Activated CD8-positive, alpha-beta memory T cell treated with anti-CD3 and anti-CD28 coated beads, Interleukin-2, amount 50 U/mL, for 24 hours (primary cell): ENCODE results near the gene KLHL29.

Source experiments
- DNase-seq: peaks from one replicate; pipeline ENCODE4 v3.0.0-alpha.2; 2020; ENCODE audit errors: extremely low read depth

The KLHL29 gene

DNA sequence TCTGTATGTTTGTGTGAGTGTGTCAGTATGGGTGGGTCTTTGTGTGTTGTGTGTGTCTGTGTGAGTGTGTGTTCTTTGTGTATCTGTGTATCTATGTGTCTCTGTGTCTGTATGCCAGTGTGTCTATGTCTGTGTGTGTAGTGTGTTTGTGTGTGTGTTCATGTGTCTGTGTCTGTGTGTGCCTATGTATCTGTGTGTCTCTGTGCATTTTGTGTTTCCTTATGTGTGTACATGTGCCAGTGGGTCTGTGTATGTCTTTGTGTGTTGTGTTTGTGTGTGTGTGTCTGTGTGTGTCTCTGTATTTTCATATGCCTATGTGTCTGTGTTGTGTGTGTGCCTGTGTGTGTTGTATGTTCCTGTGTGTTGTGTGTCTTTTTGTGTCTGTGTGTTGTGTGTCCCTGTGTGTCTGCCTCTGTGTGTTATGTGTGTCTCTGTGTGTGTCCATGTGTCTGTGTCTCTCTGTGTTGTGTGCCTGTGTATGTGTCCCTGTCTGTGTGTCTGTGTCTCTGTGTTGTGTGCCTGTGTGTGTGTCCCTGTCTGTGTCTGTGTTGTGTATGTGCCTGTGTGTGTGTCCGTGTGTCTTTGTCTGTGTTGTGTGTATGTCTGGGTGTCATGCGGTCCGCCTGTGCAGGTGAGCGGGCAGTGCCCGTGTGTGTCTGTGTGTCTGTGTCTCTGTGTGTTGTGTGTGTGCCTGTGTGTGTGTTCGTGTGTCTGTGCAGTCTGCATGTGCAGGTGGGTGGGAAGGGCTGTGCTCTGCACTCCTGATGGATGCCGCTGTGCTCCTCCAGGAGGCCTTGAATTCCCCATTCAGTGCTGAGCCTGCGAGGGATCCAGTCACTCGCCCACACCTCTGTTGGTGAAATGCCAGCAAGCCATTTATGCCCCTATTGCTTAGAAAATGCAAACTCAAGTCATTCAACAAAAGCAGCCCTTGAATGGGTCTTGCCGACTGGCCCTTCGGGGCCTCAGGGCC, 37.4 kb downstream of the KLHL29 start:
- no peak for DNase-seq

DNA sequence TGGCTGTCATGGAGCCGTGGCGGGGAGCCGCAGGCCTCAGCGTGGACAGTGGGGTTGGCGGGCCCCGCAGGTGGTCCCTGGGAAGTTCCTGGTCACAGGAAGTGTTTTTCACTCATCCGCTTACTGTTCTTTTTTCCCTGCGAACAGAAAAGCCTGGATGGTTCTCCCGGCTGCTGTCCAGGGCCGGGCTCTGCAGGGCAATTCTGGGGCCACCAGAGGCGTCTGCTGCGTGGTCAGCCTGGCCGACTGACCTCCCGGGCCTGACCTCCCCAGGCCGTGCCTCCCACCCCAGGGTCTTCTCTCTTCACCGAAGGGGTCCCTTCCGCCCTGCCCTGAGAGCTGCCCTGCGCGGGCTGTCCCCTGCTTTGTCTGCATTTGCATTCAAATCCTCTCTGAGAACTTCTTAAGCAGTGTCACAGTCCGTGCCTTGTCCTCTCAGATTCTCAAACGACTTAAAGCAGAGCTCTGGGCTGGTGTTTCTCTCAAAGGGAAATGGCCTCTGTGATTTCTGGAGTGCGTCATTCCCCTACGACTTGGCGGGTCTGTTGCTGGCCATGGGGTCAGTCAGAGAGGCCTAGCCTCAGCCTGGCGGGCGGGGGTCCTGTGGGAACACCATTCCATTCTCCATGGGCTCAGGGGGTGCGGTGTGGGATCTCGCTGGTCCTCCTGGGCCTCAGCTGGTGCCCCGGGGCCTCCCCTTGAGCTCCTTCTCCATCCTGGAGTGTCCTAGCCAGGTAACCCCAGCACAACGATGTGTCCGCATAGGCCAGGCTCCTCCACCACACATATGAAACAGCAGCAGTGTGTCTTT, 38.3 kb downstream of the KLHL29 start:
- DNase-seq: no peak

DNA sequence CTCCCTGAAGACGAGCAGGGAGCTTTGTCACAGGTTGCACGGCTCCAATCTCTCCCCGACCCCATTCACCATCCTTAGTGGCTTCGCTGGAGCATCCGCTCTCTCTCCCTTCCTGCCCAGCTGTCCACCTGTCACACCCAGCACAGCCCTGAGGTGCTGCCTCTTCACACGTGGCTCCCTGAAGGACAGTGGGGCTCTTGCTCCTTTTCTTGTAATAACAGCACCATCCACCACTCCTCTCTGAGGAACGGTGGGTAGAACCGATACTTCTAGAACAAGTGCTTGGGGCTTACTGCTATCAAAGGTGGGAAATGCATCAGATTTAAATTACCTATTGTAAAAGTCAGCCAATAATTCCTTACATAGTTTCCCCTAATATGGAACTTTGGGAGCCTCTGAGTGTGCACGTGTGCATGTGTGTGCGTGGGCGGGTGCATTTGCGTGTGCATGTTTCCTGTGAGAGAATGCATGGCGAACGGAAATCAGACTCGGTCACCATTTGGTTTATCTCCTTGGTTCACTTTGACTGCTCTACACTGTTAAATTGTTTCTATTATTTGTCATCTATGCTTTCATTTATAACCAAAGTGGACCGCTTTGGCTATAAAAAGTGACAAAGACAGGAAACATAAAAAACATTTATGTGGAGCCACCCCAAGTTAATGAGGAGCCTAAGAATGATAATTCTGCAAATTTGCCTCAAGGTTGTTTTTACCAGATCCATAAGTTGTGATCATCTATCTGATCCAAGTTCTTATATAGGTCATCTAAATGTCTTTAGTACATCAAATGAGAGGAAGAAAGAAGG, 39.1 kb downstream of the KLHL29 start:
- DNase-seq: no peak

DNA sequence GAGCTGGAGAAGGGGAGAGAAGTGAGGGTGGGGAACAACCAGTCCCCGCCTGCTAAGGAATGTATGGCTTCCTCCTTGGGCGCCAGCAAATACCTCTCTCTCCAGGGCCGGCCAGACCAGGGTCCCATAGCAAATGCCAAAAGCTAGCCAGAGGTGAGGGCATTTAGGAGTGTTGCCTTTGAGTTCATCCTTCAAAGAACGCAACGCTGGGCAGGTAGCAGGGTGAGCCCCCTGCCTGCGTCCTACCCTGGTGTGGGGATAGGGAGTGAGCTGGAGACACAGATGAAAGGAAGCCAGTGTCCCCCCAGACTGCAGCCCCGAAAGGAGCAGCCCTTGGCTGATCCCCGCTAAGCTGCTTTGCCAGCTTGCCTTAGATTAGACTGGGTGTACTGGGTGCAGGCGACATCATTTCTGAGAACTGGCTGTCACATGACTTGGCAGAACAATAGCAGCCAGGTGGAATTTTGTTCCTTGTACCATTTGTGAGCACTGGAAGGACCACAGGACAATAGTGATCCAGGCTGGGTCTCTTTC, 40.4 kb downstream of the KLHL29 start:
- no peak for DNase-seq

DNA sequence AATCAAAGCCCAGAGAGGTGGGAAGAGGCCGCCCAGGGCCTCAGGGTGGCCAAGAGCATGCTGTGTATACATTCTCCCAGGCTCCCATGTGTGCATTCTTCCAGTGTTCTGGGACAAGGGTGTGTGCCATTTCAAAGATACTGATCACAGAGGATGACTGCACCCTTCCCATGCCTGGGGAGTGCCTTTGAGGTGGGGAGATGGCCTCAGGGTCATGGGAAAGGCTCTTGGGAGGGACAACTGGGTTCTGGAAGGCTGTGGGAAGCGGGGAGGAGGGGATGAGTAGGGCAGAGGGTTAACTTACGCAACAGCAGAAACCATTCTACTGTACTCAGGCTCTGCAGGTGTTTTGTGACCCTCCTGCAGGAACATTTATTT, 40.9 kb downstream of the KLHL29 start:
- no peak for DNase-seq

DNA sequence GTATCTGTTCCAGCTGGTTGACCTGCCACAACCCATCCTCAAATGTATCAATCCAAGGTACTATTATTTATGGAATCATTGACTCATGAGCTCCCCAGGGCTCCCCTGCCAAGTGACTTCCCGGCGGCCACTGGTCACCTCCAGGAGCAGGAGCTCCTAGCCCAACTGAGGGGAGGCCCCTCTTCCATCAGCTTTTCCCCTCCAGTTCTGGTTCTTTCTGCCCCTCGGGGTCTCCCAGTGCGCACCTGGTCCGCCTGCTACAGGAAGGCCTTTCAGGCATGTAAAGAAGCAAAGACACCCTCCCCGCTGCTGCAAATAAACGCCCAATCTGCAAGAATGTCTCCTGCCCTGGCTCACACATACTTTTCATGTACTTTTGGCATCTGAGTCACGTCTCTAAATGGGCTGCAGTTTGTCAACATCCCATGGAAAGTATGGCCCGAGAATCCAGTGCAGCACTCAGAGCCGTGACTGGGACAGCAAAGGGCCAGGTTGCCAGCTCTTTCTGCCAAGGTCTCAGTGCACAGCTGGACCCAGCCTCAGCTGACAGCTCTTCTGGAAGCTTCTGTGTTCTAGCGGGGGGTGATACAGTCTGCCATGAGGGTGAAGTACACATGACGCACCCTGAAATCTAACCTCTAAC, 41.4 kb downstream of the KLHL29 start:
- DNase-seq: no peak

DNA sequence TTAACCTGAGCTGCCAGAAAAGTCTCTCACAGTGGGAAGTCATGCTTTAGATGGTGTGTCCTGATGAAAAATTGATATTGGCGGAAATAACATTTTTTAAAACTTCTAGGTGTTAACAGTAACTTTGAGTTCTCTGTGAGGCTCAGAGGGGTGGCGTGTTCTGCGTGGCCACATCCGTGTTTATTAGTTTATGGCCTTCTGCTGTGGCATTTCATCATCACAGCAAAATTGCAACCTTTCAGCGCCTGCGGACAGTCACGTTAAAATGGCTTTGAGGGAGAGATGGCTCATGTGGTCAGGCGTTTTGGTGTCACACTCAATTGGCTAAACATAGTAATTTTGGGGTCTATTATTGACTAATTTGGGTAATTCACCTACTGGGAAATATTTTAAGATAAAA, 42.4 kb downstream of the KLHL29 start:
- DNase-seq: no peak

DNA sequence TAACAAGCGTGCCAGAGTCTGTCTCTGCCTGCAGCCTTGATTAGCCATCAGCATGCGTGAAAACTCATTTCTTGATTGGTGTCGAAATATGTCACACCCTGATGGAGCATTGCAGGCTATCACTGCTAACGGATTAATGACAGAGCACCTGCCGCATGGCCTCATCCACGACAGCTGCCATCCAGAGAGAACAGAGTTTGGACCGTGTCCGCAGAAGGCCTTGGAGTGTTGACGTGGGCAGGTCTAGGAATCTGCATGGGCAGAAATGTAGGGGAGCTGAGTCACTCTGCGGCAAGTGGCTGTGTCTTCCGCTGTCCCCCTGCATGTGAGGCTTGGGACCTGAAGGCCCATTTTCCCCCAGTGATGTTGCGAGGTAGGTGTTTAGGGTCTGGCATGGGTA, 43.0 kb downstream of the KLHL29 start:
- no peak for DNase-seq

DNA sequence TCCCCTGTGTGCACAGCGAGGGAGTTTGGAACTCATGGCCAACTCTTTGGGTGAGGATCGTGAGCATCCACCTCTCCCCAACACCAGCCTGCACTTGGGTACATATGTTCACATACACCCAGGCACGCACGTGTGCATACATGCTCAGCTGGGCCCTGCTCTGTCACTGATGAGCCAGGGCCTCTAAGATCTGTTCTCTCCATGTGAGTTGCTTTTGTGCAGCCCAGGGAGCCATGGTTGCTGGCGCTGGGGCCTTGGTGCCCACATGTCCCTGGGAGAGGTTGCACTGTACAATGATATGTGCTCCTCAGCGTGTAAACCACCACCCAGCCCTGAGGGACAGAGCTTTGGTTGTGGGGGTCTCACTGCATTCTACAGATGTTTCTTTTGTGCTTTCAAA, 44.1 kb downstream of the KLHL29 start:
- DNase-seq: no peak

DNA sequence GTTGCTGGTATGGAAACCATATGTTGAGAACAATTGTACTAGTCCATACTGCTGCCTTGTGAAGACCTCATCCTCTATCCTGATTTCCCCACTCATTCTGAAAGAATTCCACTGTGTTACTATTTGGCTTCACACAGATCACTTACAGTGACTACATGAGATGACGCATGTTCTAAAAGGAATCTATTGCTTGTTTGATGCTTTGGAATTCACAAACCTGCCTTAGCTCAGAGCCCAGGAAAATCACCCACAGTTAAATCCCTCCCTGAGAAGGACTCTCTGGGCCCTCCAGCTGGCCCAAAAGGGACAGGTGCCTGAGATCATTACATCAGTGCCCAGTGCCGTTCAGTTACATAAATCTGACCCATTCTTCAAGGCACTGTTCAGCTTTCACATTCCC, 45.3 kb downstream of the KLHL29 start:
- no peak for DNase-seq

DNA sequence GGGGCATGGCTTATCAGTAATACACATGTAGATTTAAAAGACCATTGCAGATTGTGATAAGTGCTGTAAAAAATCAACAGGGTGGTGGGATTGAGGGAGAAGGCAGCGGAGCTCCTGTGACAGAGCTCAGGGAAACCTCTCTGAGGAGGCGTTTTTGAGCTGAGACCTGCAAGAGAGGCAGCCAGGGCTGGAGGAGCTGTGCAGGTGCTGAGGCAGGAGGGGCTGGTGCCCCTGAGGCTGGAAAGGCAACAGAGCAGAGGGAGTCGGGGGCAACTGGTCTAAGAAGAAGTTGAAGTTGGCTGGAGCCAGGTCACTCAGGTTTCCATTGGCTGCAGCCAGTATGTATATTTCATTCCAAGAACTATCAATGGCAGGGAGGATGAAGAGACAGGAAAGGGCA, 47.6 kb downstream of the KLHL29 start:
- no peak for DNase-seq

DNA sequence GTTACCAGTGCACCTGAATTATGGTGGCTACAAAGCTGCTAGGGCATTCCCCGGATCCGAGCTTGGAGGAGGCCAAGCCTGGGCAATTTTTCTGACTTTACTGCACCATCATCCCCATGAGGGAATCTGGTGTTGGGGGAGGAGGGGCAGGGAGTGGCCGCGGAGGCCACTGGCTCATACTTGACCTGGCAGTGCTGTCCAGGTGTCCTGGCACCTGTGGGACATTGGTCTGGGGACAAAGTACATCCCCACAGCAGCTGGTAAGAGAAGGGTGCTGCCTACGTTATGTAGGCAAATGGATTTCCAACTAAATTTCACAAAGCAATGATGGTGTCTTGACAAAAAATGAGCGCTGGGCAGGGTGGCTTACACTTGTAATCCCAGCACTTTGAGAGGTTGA, 48.3 kb downstream of the KLHL29 start:
- DNase-seq: no peak

DNA sequence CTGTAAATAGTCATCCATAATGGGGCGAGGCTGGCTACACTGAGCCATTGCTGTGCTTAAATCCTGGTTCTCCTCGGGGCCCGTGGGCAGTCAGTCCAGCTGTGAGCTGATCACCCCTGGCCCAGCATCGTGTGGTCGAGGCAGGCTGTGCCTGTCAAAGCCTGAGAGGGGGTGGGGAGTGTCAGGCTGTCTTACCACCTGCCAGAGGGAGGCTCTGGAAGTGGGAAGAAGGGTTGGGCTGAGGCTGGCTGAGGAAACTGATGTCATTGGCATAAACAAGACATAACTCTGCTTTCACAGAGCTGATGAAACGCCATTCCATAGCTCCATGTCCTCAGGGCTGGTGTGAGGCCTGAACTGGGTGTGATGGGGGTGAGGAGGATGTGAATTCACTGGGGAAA, 49.7 kb downstream of the KLHL29 start:
- DNase-seq: no peak

DNA sequence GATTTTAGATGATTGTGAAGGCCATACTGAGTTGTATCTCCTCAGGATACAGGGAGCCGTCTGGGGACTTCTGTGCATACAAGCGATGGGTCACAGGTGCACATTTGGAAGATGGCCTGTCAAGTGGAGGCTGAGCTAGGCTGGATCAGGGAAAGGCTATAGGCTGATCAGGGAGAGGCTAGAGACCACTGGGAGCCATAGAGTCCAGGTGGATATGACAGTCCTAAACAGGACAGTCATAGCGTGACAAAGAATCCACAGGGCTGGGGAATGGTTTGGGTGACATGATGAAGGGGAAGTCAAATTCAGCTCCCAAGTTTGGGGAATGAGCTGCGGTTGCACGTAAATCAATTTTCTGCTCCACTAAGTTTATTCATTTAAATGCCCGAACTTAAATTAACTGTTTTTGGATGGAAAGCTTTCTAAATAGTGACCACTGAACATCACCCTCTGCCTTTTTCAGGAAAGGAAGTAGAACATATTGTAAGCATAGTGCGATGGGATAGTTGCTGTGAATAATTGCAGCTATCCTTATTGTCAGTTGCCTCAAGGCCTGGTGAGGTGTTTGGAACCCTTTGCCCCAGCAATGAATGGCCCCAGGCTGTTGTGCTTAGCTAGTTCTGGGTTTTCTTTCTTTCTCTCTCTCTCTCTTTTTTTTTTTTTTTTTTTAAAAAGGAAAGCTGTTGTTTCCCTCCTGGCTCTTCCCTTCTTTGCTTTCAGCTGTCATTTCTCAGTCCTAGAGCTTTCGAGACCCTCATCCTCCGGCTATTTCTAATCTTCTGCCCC, 50.5 kb downstream of the KLHL29 start:
- DNase-seq: no peak

DNA sequence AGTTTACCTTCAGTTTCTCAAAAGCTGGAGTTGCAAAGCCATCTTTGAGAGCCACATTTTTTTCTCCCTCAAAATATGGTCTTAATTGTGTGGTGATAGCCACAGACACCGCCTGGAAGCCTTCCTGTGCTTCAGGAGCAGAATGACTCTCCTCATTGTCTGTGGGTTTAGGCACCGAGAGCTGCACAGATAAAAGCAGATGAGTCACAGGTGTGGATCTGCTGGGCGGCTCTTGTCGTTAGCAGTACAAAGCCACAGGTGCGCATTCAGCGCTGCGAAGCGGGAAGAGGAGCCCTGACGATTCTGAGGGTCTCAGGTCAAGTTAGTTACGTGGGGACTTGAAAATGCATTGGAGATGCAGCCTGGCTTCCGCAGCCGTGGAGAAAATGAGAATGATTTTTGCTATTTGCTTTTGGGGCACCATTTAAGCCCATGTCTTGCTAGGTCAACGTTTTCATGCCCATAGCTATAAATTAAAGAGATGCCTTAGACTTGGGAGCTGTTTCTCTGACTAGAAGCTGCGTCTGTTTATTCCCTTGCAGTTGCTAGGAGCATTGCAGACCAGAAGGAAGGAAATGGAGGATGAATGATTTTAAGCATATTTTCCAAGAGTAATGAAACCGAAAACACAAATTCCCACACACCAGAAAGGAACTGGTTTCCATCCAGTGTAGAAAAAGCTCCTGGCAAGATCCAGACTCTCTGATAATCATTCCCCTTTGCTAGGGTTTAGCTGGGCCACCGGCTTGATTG, 51.5 kb downstream of the KLHL29 start:
- no peak for DNase-seq

DNA sequence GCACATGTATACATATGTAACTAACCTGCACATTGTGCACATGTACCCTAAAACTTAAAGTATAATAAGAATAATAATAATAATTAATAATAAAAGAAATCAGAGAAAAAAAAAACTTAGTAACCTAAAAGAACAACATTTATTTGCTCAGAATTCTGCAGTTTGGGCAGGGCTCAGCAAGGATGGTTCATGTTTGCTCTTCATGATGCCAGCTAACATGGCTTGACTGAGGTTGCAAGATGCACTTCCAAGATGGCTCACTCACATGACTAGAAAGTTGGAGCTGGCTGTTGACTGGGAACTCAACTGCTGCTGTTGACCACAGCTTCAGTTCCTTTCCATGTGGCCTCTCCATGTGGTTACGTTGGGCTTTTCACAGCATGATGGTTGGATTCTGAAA, 56.4 kb downstream of the KLHL29 start:
- DNase-seq: no peak

DNA sequence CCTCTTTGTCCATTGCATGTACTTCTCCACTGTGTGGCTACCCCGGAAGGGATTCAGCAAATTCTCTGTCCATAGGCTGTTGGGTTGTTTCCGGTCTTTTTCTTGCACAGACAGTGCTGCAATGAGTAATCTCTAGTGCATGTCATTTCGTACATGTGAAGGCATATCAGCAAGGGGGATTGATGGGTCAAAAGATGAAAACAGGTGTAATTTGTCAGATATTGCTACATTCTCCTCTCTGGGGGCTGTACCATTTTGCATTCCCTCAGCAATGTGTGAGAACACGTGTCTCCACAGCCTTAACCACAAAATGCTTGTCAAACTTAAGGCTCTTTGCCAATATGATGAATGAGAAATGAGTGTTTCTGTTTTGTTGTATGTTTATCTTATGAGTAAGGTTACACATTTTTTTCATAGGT, 60.5 kb downstream of the KLHL29 start:
- no peak for DNase-seq

DNA sequence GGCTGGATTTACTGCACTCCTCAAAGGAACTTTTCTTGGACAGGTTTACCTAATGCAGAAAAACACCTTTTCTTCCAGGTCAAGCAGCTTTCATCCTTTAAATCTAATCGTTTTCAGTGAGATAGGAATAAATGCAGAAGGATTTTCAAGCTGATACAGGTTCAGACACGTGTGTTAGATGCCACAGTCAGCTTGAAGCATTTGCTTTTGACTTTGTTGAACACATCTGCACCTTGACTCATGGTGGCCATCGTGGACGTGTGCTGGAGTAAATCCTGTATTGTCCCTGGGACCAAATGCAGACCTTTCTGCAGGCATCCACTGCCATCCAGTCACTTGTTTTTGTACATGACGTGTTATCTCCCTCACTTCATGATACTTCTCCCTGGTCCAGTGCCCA, 61.9 kb downstream of the KLHL29 start:
- DNase-seq: no peak

DNA sequence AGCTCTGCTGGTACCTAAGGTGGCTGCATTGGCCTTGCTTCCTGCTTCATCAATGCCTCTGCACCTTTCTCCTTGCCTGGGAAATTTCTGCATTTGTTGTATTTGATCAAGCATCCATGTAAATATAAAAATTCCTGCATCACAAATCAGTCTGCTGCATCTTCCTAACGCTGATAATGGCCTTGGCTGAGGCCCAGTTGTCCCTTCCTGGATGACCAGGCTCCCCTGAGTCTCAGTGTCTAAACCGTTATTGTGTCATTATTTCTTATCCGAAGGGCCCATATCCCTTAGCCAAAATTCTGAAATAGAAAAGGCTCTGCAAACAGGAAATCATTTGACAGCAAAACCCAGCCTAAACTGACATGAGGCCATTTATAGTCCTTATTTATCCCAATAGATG, 62.4 kb downstream of the KLHL29 start:
- DNase-seq: no peak

DNA sequence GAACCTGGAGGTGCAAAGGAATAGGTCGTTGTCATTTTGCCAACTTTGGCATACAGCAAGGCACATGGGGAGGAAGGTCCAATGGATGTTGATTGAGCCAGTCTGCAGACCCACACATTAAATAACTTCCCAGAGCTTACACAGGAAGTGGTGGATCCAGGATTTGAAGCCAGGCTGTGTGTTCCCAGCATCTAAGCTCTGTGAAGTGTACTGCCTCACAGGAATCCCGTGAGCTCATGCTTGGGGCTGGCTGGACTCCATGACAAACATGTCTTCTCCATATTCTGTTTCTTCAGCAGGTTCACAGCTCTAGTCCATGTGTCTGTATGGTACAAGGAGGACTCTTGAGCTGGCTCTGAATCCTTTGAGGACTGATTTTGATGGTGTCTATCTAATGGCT, 63.9 kb downstream of the KLHL29 start:
- no peak for DNase-seq
